GM23248 (cell line): Measurements from ENCODE around the gene UQCRH. TPM values are rescaled to one million over a fixed set of nuclear protein-coding genes. Genes with fewer than 3 reads are reported as not detected.
"Not testable (repeated sequence)": the region's sequence is repeated elsewhere in the genome, so short reads cannot be mapped to it uniquely, and the experiment has no call there.

Experiments
- DNase-seq: peaks from one replicate; pipeline ENCODE4 v3.0.0-alpha.2; 2015
- H2AFZ ChIP-seq: fragments of 200-600 bp; sonication (generic); 2 replicates; pipeline ENCODE4 v1.6.1; 2016; ENCODE audit warnings: antibody characterized with exemption
- H3F3A ChIP-seq: fragments of 200-600 bp; sonication (generic); 2 replicates; pipeline ENCODE4 v1.6.1; 2016; ENCODE audit warnings: mild to moderate bottlenecking, antibody characterized with exemption, mixed run types; ENCODE audit not compliant: insufficient read depth
- H3K27ac ChIP-seq: fragments of 200-600 bp; sonication (generic); 2 replicates; pipeline ENCODE4 v1.5.1; 2016; ENCODE audit warnings: mild to moderate bottlenecking
- H3K27me3 ChIP-seq: fragments of 200-600 bp; sonication (generic); replicated peaks from 2 replicates; pipeline ENCODE4 v1.6.1; 2016; ENCODE audit warnings: mild to moderate bottlenecking; ENCODE audit not compliant: insufficient read depth
- H3K36me3 ChIP-seq: fragments of 200-600 bp; sonication (generic); 2 replicates; pipeline ENCODE4 v1.6.1; 2016; ENCODE audit warnings: low read depth, mild to moderate bottlenecking
- H3K4me1 ChIP-seq: fragments of 200-600 bp; sonication (generic); 2 replicates; pipeline ENCODE4 v1.6.1; 2016; ENCODE audit warnings: mild to moderate bottlenecking; ENCODE audit not compliant: insufficient read depth
- H3K4me2 ChIP-seq: fragments of 200-600 bp; sonication (generic); one replicate; pipeline ENCODE4 v1.6.1; 2016; ENCODE audit warnings: mild to moderate bottlenecking; ENCODE audit not compliant: unreplicated experiment
- H3K4me3 ChIP-seq: fragments of 200-600 bp; sonication (generic); 2 replicates; pipeline ENCODE4 v1.5.1; 2016; ENCODE audit warnings: mild to moderate bottlenecking
- H3K79me2 ChIP-seq: fragments of 200-600 bp; sonication (generic); 2 replicates; pipeline ENCODE4 v1.6.1; 2016; ENCODE audit warnings: mild to moderate bottlenecking; ENCODE audit not compliant: insufficient read depth
- H3K9ac ChIP-seq: fragments of 200-600 bp; sonication (generic); 2 replicates; pipeline ENCODE4 v1.6.1; 2016; ENCODE audit warnings: mild to moderate bottlenecking
- H3K9me2 ChIP-seq: fragments of 200-600 bp; sonication (generic); 2 replicates; pipeline ENCODE4 v1.6.1; 2016; ENCODE audit warnings: mixed run types, mild to moderate bottlenecking, moderate library complexity; ENCODE audit not compliant: insufficient read depth
- H3K9me3 ChIP-seq: fragments of 200-600 bp; sonication (generic); one replicate; pipeline ENCODE4 v1.6.1; 2017; ENCODE audit warnings: low read depth
- H4K20me1 ChIP-seq: fragments of 200-600 bp; sonication (generic); 2 replicates; pipeline ENCODE4 v1.6.0; 2016; ENCODE audit not compliant: insufficient read depth
- EZH2 ChIP-seq: fragments of 200-600 bp; sonication (generic); IDR thresholded peaks from 2 replicates; pipeline ENCODE4 v1.6.1; 2018; ENCODE audit warnings: antibody characterized with exemption, mild to moderate bottlenecking; ENCODE audit not compliant: insufficient read depth, poor library complexity, severe bottlenecking
- EZH2phosphoT487 ChIP-seq: fragments of 200-600 bp; sonication (generic); IDR thresholded peaks from 2 replicates; pipeline ENCODE4 v1.6.1; 2018; ENCODE audit warnings: antibody characterized with exemption, moderate library complexity, mild to moderate bottlenecking, low read depth; ENCODE audit not compliant: insufficient read depth
- WGBS, 2 experiments: methylation state at CpG; one replicate each; pipeline ENCODE4 v1.1.6; 2015 to 2017; ENCODE audit warnings: low lambda C conversion rate in 2 of 2, low coverage in 1 of 2; ENCODE audit errors: missing lambda C conversion rate in 2 of 2; 5-methylcytosine and 5-hydroxymethylcytosine counted together
- in situ Hi-C: fragments of 300-500 bp; cut with MboI; formaldehyde crosslinking; loops from 2 replicates; pipeline ENCODE4 v1.15.0; 2020
- polyA plus RNA-seq: library from polyadenylated mRNA; unstranded; fragments of >200 nt; fragmentation: Nextera tagmentation; extraction: Ambion mirVana; gene quantifications from 2 replicates; pipeline ENCODE4 v1.2.1, GENCODE V29; 2016
- total RNA-seq: library from RNA; depleted of rRNA; stranded (reverse); fragments of >200 nt; shearing (Covaris generic); gene quantifications from 2 replicates; pipeline ENCODE4 v1.2.3, GENCODE V29; 2014; rRNA removed

Gene UQCRH
- total and polyA plus RNA-seq, 2 experiments from 2014 or later = 237 to 334 TPM

DNA sequence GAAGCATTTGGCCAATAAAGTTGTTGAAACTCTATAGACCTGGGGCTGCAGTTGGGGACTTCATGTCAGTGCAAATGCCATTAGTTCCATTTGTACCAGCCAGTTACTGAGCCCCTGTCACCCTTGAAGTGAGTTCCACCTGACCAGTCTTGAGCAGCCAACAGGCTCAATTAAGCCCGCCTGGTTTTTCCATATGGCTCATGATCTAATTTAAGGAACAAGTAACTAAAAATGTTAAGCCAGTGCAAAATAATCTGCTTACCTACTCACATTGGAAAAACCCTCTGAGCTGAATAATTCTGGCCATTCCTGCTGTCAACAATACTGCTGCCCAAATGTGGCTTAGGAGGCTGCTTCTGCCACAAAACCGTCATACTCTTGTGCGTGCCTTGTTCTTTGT lies 58.7 kb downstream of the UQCRH start:
- DNase-seq = no peak
- Histone ChIP-seq H3K9me3 (no peaks in the 10 kb centered on the region), H3K27ac (no peak overlapping the region), H3K9ac (no peak overlapping the region), H2AFZ (no peak overlapping the region), H3K4me3 (no peak overlapping the region), H3K9me2 (no peaks in the 10 kb centered on the region), H3K4me2 (no peak overlapping the region), H3K36me3 (peaks cover 26% of the 10 kb centered on the region), H3F3A (0 out of 2 replicates have a peak, but pooled peaks cover 3% of the 10 kb centered on the region), H4K20me1 (no peaks in the 10 kb centered on the region), H3K79me2 (no peaks in the 10 kb centered on the region), H3K4me1 (0 out of 2 replicates have a peak, but pooled peaks cover 8% of the 10 kb centered on the region), H3K27me3 (no peaks in the 10 kb centered on the region)
- in situ Hi-C loops = no loop called here
- TF ChIP-seq EZH2phosphoT487 (no peak), EZH2 (no peak)
- WGBS, 2 experiments = 96 to 100% methylated on average over 3 of the region's 3 CpGs

GRCh38 chr1:46363121-46363520 lies 59.6 kb downstream of the UQCRH start:
- H3K9ac ChIP-seq = no peak overlapping the region
- no peak overlapping the region for H3K4me2 ChIP-seq
- no peaks in the 10 kb centered on the region for H3K9me3 ChIP-seq
- in situ Hi-C loops = no loop called here
- no peak overlapping the region for H2AFZ ChIP-seq
- no peak overlapping the region for H3K4me3 ChIP-seq
- TF ChIP-seq EZH2phosphoT487 (no peak), EZH2 (no peak)
- H3K27ac ChIP-seq = no peak overlapping the region
- 100% methylated on average over 5 of the region's 5 CpGs for WGBS, 2 experiments
- H4K20me1 ChIP-seq = no peaks in the 10 kb centered on the region
- H3K27me3 ChIP-seq = no peaks in the 10 kb centered on the region
- DNase-seq = no peak
- peaks cover 22% of the 10 kb centered on the region for H3K36me3 ChIP-seq
- 0 out of 2 replicates have a peak, but pooled peaks cover 3% of the 10 kb centered on the region for H3F3A ChIP-seq
- H3K79me2 ChIP-seq = no peaks in the 10 kb centered on the region
- H3K4me1 ChIP-seq = 0 out of 2 replicates have a peak, but pooled peaks cover 8% of the 10 kb centered on the region
- H3K9me2 ChIP-seq = no peaks in the 10 kb centered on the region

DNA sequence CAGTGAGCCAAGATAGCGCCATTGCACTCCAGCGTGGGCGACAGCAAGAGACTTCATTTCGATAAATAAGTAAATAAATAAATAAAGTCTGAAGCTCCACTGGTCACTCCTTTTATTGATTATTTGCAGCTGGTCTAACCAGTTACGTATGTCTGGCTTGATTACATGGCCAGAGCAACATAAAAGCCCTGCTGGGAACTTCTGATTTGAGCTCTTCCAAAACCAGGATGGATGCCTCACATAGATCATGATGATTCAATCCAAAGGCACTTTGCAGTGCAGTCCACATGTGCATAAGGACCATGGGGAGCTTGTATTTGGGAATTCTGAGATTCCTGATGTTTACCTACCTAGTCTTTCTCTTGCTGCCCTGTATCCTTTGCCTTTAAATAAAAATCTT lies 61.1 kb downstream of the UQCRH start:
- Histone ChIP-seq H3K36me3 (peaks cover 22% of the 10 kb centered on the region), H3K27ac (no peak overlapping the region), H3K4me2 (no peak overlapping the region), H3K27me3 (no peaks in the 10 kb centered on the region), H3K9me3 (no peaks in the 10 kb centered on the region), H3K4me1 (0 out of 2 replicates have a peak, but pooled peaks cover 8% of the 10 kb centered on the region), H3K4me3 (no peak overlapping the region), H3F3A (peaks cover 13% of the 10 kb centered on the region), H4K20me1 (no peaks in the 10 kb centered on the region), H3K9me2 (no peaks in the 10 kb centered on the region), H3K79me2 (no peaks in the 10 kb centered on the region), H3K9ac (no peak overlapping the region), H2AFZ (no peak overlapping the region)
- TF ChIP-seq EZH2 = no peak
- TF ChIP-seq EZH2phosphoT487 = no peak
- WGBS, 2 experiments = 47 to 60% methylated on average over 5 of the region's 5 CpGs
- DNase-seq = peak; percentile 77
- in situ Hi-C loops = no loop called here

DNA sequence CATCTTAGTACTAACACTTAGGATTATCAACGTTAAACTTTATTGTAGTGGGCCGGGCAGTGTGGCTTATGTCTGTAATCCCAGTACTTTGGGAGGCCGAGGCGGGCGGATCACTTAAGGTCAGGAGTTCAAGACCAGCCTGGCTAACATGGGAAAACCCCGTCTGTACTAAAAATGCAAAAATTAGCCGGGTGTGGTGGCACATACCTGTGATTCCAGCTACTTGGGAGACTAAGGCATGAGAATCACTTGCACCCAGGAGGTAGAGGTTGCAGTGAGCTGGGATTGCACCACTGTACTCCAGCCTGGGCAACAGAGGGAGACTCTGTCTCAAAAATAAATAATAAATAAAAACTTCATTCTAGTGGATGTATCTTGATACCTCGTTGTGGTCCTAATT lies 62.3 kb downstream of the UQCRH start:
- H3K4me3 ChIP-seq, H3K27me3 ChIP-seq, H3K79me2 ChIP-seq, H3K9me2 ChIP-seq, in situ Hi-C loops, H3K9ac ChIP-seq, H3K27ac ChIP-seq, H4K20me1 ChIP-seq, H3K4me2 ChIP-seq, H2AFZ ChIP-seq, DNase-seq, H3K9me3 ChIP-seq: not testable (repeated sequence)
- WGBS, 2 experiments = 90 to 91% methylated on average over 8 of the region's 8 CpGs
- H3F3A ChIP-seq = peaks cover 20% of the 10 kb centered on the region
- peaks cover 20% of the 10 kb centered on the region for H3K36me3 ChIP-seq
- peaks cover 12% of the 10 kb centered on the region; the same call in 1 of the 2 replicates for H3K4me1 ChIP-seq

Other genes with a start within 250 kb of the UQCRH start
- 0.76 and 1.9 TPM in 2 replicates for gene PIK3R3, start 171.1 kb upstream of the UQCRH start, total RNA-seq
- gene PIK3R3, start 171.1 kb upstream of the UQCRH start, polyA plus RNA-seq = 1.3 and 1.6 TPM in 2 replicates
- gene TSPAN1, start 128.6 kb upstream of the UQCRH start, total RNA-seq = not detected in 2 replicates
- 0.38 and 0.70 TPM in 2 replicates for gene TSPAN1, start 128.6 kb upstream of the UQCRH start, polyA plus RNA-seq
- not detected in 2 replicates for gene P3R3URF, start 127.2 kb upstream of the UQCRH start, total RNA-seq
- not detected in 2 replicates for gene P3R3URF, start 127.2 kb upstream of the UQCRH start, polyA plus RNA-seq
- gene POMGNT1, start 105.3 kb upstream of the UQCRH start, total RNA-seq = 79.1 and 98.6 TPM in 2 replicates
- gene POMGNT1, start 105.3 kb upstream of the UQCRH start, polyA plus RNA-seq = 57.6 and 58.9 TPM in 2 replicates
- 2.8 and 3.3 TPM in 2 replicates for gene LURAP1, start 100.4 kb upstream of the UQCRH start, total RNA-seq
- 1.9 and 2.4 TPM in 2 replicates for gene LURAP1, start 100.4 kb upstream of the UQCRH start, polyA plus RNA-seq
- gene RAD54L, start 55.9 kb upstream of the UQCRH start, total RNA-seq = 1.9 and 3.0 TPM in 2 replicates
- gene RAD54L, start 55.9 kb upstream of the UQCRH start, polyA plus RNA-seq = 4.4 and 4.9 TPM in 2 replicates
- 131 and 133 TPM in 2 replicates for gene LRRC41, start 82 bp upstream of the UQCRH start, total RNA-seq
- gene LRRC41, start 82 bp upstream of the UQCRH start, polyA plus RNA-seq = 103 and 108 TPM in 2 replicates
- 11.7 and 12.5 TPM in 2 replicates for gene NSUN4, start 37.1 kb downstream of the UQCRH start, total RNA-seq
- gene NSUN4, start 37.1 kb downstream of the UQCRH start, polyA plus RNA-seq = 11.4 and 14.9 TPM in 2 replicates
- 0.38 and 0.97 TPM in 2 replicates for gene FAAH, start 90.6 kb downstream of the UQCRH start, total RNA-seq
- gene FAAH, start 90.6 kb downstream of the UQCRH start, polyA plus RNA-seq = 0.74 and 0.98 TPM in 2 replicates
- gene DMBX1, start 186.1 kb downstream of the UQCRH start, total RNA-seq = not detected in 2 replicates
- gene DMBX1, start 186.1 kb downstream of the UQCRH start, polyA plus RNA-seq = not detected in 2 replicates
- not detected in 2 replicates for gene KNCN, start 247.9 kb downstream of the UQCRH start, total RNA-seq
- not detected in 2 replicates for gene KNCN, start 247.9 kb downstream of the UQCRH start, polyA plus RNA-seq